Liver (tissue), 9 donors: ENCODE results near the gene MRPS18A. TPM values are rescaled to one million over a fixed set of nuclear protein-coding genes. Genes with fewer than 3 reads are reported as not detected.

ENCODE experiments used
- DNase-seq: peaks from one replicate; pipeline ENCODE4 v3.0.0-alpha.2; 2017; ENCODE audit warnings: low spot score
- H3K27ac ChIP-seq, 2 donors: one replicate each; pipeline ENCODE4 v1.7.0; 2013; ENCODE audit warnings: inconsistent platforms in 2 of 2, low read length in 2 of 2, control low read depth in 1 of 2, low read depth in 1 of 2, mild to moderate bottlenecking in 1 of 2
- H3K27me3 ChIP-seq, 4 donors: one replicate each; pipeline versions ENCODE4 v1.6.1 to v1.7.0; 2013; ENCODE audit warnings: low read length in 3 of 4, inconsistent platforms in 1 of 4, mild to moderate bottlenecking in 1 of 4, moderate library complexity in 1 of 4; ENCODE audit not compliant: control insufficient read depth in 4 of 4, insufficient read depth in 4 of 4
- H3K36me3 ChIP-seq, 4 donors: one replicate each; pipeline versions ENCODE4 v1.6.1 to v1.7.0; 2013; ENCODE audit warnings: low read length in 3 of 4, mild to moderate bottlenecking in 3 of 4, low read depth in 1 of 4, moderate library complexity in 1 of 4; ENCODE audit not compliant: control insufficient read depth in 4 of 4, insufficient read depth in 3 of 4
- H3K4me1 ChIP-seq, 4 donors: one replicate each; pipeline versions ENCODE4 v1.6.1 to v1.7.0; 2013; ENCODE audit warnings: low read length in 3 of 4, mild to moderate bottlenecking in 3 of 4, moderate library complexity in 1 of 4; ENCODE audit not compliant: control insufficient read depth in 4 of 4, insufficient read depth in 4 of 4
- H3K4me3 ChIP-seq, 3 donors: one replicate each; pipeline versions ENCODE4 v1.6.1 to v1.7.0; 2013; ENCODE audit warnings: low read length in 3 of 3, control low read depth in 1 of 3, low read depth in 1 of 3, mild to moderate bottlenecking in 1 of 3
- H3K9ac ChIP-seq, 2 donors: one replicate each; pipeline ENCODE4 v1.7.0; 2013; ENCODE audit warnings: low read length in 2 of 2, mild to moderate bottlenecking in 2 of 2, moderate library complexity in 2 of 2, control low read depth in 1 of 2, low read depth in 1 of 2
- H3K9me3 ChIP-seq, 4 donors: one replicate each; pipeline versions ENCODE4 v1.6.1 to v1.7.0; 2013; ENCODE audit warnings: low read length in 3 of 4; ENCODE audit not compliant: control insufficient read depth in 4 of 4
- EGR1 ChIP-seq, 2 donors: IDR thresholded peaks; 2 replicates each; pipeline ENCODE4 v1.6.1; 2016 to 2018; ENCODE audit warnings: antibody characterized with exemption in 2 of 2, low read depth in 2 of 2
- FOXA1 ChIP-seq: IDR thresholded peaks from 2 replicates; pipeline ENCODE4 v1.6.1; 2016; ENCODE audit warnings: antibody characterized with exemption
- GABPA ChIP-seq, 2 donors: IDR thresholded peaks in 1 of 2; conservative IDR thresholded peaks in 1 of 2; 2 replicates each; pipeline ENCODE4 v1.6.1; 2016; ENCODE audit warnings: antibody characterized with exemption in 2 of 2, mild to moderate bottlenecking in 1 of 2, moderate library complexity in 1 of 2
- HNF4A ChIP-seq, 2 donors: conservative IDR thresholded peaks; 2 replicates each; pipeline ENCODE4 v1.6.1; 2016; ENCODE audit warnings: antibody characterized with exemption in 2 of 2, mild to moderate bottlenecking in 2 of 2
- HNF4G ChIP-seq: IDR thresholded peaks from 2 replicates; pipeline ENCODE4 v1.6.1; 2016; ENCODE audit warnings: antibody characterized with exemption
- JUND ChIP-seq, 2 donors: IDR thresholded peaks; 2 replicates each; pipeline ENCODE4 v1.6.1; 2016; ENCODE audit warnings: antibody characterized with exemption in 2 of 2
- NR2F2 ChIP-seq: IDR thresholded peaks from 2 replicates; pipeline ENCODE4 v1.6.1; 2016; ENCODE audit warnings: antibody characterized with exemption
- RAD21 ChIP-seq, 2 donors: IDR thresholded peaks; 2 replicates each; pipeline ENCODE4 v1.6.1; 2016; ENCODE audit warnings: antibody characterized with exemption in 2 of 2, mild to moderate bottlenecking in 2 of 2
- RXRA ChIP-seq, 2 donors: IDR thresholded peaks; 2 replicates each; pipeline ENCODE4 v1.6.1; 2017 to 2018; ENCODE audit warnings: antibody characterized with exemption in 2 of 2, mild to moderate bottlenecking in 1 of 2
- SP1 ChIP-seq: IDR thresholded peaks from 2 replicates; pipeline ENCODE4 v1.6.1; 2018; ENCODE audit warnings: antibody characterized with exemption, mild to moderate bottlenecking
- TAF1 ChIP-seq: conservative IDR thresholded peaks from 2 replicates; pipeline ENCODE4 v1.6.1; 2016; ENCODE audit warnings: antibody characterized with exemption, mild to moderate bottlenecking
- YY1 ChIP-seq: IDR thresholded peaks from 2 replicates; pipeline ENCODE4 v1.6.1; 2016; ENCODE audit warnings: antibody characterized with exemption, mild to moderate bottlenecking
- WGBS: extraction: QIAGEN DNeasy Blood & Tissue Kit; methylation state at CpG from one replicate; pipeline ENCODE4 v1.1.7; 2013; 5-methylcytosine and 5-hydroxymethylcytosine counted together
- polyA plus RNA-seq, 2 donors: library from polyadenylated mRNA; stranded (reverse) in 1 of 2; unstranded in 1 of 2; fragments of 200-250 nt in 1 of 2; fragments of >200 nt in 1 of 2; fragmentation: Nextera tagmentation in 1 of 2; extraction: Ambion mirVana in 1 of 2; gene quantifications; one replicate each; pipeline versions ENCODE4 v1.2.1 to v1.2.3, GENCODE V29; 2013 to 2015
- total RNA-seq, 2 donors: library from RNA; depleted of rRNA; stranded (reverse); fragments of >200 nt; gene quantifications; one replicate each; pipeline ENCODE4 v1.2.3, GENCODE V29; 2014
- TF ChIP-seq, protein P1 (sequence below): fragments of 150-350 bp; IDR thresholded peaks from 2 replicates; pipeline ENCODE4 v1.5.1; 2017; ENCODE audit warnings: improper control_type of control experiment, low read depth, low read length; ENCODE audit not compliant: missing input control
- TF ChIP-seq, protein P2 (sequence below): IDR thresholded peaks from 2 replicates; pipeline ENCODE4 v1.6.1; 2016; ENCODE audit warnings: antibody characterized with exemption, mild to moderate bottlenecking
- TF ChIP-seq, protein P3 (sequence below): IDR thresholded peaks from 2 replicates; pipeline ENCODE4 v1.6.1; 2016; ENCODE audit warnings: antibody characterized with exemption
- TF ChIP-seq, protein P4 (sequence below): IDR thresholded peaks from 2 replicates; pipeline ENCODE4 v1.6.1; 2016; ENCODE audit warnings: antibody characterized with exemption
- TF ChIP-seq, protein P5 (sequence below): IDR thresholded peaks from 2 replicates; pipeline ENCODE4 v1.6.1; 2016; ENCODE audit warnings: antibody characterized with exemption
- donor health status: healthy.
- donor health status: healthy.
- donor health status: healthy.
- donor health status: healthy.
- donor health status: healthy.

Gene MRPS18A
- total and polyA plus RNA-seq, 4 donors: 21.5 to 50.5 (median 35.0) TPM

DNA sequence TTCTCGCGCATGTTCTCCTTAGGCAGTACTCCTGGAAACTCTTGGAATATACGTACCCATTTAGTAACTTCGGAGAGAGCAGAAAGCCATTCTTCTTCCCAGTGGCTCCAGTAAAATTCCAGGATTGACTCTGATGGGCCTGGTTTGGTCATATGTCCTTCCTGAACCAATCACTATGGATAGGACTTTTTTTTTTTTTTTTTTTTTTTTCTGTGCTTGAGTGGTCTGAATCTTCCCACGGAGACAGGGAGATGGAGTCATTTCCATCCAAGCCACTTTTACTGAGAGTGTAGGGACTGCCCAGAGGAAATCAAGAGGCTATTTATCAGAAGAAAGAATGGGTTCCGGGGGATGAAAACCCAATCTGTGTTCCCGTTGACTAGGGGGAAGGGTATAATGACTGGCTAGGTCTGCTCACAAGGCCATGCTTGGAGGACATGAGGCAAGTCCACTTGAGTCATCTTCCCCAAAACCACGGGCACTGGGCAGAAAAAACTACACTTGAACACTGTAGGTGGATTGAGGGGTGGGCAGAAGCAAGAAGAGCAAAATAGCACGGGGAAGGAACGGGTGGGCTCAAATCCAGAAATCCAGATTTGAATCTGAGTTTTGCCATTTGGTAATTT lies 35.4 kb upstream of the MRPS18A start:
- 79% methylated on average over 10 of the region's 10 CpGs for WGBS
- Histone ChIP-seq H3K4me3 (no peak overlapping the region), H3K27ac (no peak overlapping the region), H3K9ac (no peak overlapping the region), H3K4me1 (no peaks in the 10 kb centered on the region), H3K27me3 (no peaks in the 10 kb centered on the region), H3K9me3 (no peaks in the 10 kb centered on the region), H3K36me3 (no peaks in the 10 kb centered on the region)
- TF ChIP-seq, protein P1, sequence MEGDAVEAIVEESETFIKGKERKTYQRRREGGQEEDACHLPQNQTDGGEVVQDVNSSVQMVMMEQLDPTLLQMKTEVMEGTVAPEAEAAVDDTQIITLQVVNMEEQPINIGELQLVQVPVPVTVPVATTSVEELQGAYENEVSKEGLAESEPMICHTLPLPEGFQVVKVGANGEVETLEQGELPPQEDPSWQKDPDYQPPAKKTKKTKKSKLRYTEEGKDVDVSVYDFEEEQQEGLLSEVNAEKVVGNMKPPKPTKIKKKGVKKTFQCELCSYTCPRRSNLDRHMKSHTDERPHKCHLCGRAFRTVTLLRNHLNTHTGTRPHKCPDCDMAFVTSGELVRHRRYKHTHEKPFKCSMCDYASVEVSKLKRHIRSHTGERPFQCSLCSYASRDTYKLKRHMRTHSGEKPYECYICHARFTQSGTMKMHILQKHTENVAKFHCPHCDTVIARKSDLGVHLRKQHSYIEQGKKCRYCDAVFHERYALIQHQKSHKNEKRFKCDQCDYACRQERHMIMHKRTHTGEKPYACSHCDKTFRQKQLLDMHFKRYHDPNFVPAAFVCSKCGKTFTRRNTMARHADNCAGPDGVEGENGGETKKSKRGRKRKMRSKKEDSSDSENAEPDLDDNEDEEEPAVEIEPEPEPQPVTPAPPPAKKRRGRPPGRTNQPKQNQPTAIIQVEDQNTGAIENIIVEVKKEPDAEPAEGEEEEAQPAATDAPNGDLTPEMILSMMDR: no peak
- TF ChIP-seq TAF1 (no peak), HNF4G (no peak), RAD21 (IDR thresholded peaks at IDR 0.05) (no peak), JUND (IDR thresholded peaks at IDR 0.05) (no peak), YY1 (no peak), SP1 (no peak), FOXA1 (no peak)
- TF ChIP-seq, protein P2, sequence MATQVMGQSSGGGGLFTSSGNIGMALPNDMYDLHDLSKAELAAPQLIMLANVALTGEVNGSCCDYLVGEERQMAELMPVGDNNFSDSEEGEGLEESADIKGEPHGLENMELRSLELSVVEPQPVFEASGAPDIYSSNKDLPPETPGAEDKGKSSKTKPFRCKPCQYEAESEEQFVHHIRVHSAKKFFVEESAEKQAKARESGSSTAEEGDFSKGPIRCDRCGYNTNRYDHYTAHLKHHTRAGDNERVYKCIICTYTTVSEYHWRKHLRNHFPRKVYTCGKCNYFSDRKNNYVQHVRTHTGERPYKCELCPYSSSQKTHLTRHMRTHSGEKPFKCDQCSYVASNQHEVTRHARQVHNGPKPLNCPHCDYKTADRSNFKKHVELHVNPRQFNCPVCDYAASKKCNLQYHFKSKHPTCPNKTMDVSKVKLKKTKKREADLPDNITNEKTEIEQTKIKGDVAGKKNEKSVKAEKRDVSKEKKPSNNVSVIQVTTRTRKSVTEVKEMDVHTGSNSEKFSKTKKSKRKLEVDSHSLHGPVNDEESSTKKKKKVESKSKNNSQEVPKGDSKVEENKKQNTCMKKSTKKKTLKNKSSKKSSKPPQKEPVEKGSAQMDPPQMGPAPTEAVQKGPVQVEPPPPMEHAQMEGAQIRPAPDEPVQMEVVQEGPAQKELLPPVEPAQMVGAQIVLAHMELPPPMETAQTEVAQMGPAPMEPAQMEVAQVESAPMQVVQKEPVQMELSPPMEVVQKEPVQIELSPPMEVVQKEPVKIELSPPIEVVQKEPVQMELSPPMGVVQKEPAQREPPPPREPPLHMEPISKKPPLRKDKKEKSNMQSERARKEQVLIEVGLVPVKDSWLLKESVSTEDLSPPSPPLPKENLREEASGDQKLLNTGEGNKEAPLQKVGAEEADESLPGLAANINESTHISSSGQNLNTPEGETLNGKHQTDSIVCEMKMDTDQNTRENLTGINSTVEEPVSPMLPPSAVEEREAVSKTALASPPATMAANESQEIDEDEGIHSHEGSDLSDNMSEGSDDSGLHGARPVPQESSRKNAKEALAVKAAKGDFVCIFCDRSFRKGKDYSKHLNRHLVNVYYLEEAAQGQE: no peak
- TF ChIP-seq, protein P3, sequence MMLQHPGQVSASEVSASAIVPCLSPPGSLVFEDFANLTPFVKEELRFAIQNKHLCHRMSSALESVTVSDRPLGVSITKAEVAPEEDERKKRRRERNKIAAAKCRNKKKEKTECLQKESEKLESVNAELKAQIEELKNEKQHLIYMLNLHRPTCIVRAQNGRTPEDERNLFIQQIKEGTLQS: no peak
- TF ChIP-seq, protein P4, sequence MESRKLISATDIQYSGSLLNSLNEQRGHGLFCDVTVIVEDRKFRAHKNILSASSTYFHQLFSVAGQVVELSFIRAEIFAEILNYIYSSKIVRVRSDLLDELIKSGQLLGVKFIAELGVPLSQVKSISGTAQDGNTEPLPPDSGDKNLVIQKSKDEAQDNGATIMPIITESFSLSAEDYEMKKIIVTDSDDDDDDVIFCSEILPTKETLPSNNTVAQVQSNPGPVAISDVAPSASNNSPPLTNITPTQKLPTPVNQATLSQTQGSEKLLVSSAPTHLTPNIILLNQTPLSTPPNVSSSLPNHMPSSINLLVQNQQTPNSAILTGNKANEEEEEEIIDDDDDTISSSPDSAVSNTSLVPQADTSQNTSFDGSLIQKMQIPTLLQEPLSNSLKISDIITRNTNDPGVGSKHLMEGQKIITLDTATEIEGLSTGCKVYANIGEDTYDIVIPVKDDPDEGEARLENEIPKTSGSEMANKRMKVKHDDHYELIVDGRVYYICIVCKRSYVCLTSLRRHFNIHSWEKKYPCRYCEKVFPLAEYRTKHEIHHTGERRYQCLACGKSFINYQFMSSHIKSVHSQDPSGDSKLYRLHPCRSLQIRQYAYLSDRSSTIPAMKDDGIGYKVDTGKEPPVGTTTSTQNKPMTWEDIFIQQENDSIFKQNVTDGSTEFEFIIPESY: no peak
- TF ChIP-seq, protein P5, sequence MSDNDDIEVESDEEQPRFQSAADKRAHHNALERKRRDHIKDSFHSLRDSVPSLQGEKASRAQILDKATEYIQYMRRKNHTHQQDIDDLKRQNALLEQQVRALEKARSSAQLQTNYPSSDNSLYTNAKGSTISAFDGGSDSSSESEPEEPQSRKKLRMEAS: no peak
- no peak for DNase-seq

DNA sequence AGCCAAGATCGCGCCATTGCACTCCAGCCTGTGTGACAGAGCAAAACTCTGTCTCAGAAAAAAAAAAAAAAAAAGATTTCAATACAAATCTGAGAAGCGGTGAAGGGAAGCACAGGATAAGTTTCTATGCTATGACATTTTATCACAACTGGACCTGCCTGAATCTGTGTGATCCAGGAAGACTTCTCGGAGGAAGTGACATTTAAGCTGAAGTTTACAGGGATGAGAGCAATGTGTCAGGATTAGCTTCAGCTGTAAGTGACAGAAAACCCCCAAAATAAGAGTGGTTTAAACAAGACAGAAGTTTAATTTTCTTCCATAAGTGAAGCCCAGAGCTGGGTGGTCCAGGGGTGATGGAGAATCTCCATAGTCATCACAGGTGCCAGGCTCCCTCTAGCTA lies 33.4 kb upstream of the MRPS18A start:
- Histone ChIP-seq H3K4me3 (no peak overlapping the region), H3K9me3 (no peaks in the 10 kb centered on the region), H3K27ac (no peak overlapping the region), H3K4me1 (no peaks in the 10 kb centered on the region), H3K36me3 (no peaks in the 10 kb centered on the region), H3K9ac (no peak overlapping the region), H3K27me3 (no peaks in the 10 kb centered on the region)
- WGBS: 82% methylated on average over 4 of the region's 4 CpGs
- no peak for DNase-seq
- TF ChIP-seq NR2F2: no peak
- TF ChIP-seq RAD21 (IDR thresholded peaks at IDR 0.05): no peak
- TF ChIP-seq, protein P4: no peak
- TF ChIP-seq, protein P2: no peak
- TF ChIP-seq JUND (IDR thresholded peaks at IDR 0.05): no peak
- no peak for TF ChIP-seq EGR1 (IDR thresholded peaks at IDR 0.05; ENCODE audit: low read depth in 2 of 2)
- no peak for TF ChIP-seq RXRA (IDR thresholded peaks at IDR 0.05)
- TF ChIP-seq, protein P3: no peak
- TF ChIP-seq GABPA (IDR thresholded peaks at IDR 0.05 in 1 of 2, conservative IDR thresholded peaks at IDR 0.05 in 1 of 2): no peak
- TF ChIP-seq SP1: no peak
- TF ChIP-seq HNF4A (conservative IDR thresholded peaks at IDR 0.05): no peak
- TF ChIP-seq YY1: no peak
- no peak for TF ChIP-seq FOXA1
